NCI-H774 (cell line): ENCODE data around the gene DNAJB14.
"Not testable (repeated sequence)": the region's sequence is repeated elsewhere in the genome, so short reads cannot be mapped to it uniquely, and the experiment has no call there.

Experiments used
- DNase-seq: peaks from one replicate; lab custom pipeline; 2025; lab: John Stamatoyannopoulos, UW

Gene DNAJB14

DNA sequence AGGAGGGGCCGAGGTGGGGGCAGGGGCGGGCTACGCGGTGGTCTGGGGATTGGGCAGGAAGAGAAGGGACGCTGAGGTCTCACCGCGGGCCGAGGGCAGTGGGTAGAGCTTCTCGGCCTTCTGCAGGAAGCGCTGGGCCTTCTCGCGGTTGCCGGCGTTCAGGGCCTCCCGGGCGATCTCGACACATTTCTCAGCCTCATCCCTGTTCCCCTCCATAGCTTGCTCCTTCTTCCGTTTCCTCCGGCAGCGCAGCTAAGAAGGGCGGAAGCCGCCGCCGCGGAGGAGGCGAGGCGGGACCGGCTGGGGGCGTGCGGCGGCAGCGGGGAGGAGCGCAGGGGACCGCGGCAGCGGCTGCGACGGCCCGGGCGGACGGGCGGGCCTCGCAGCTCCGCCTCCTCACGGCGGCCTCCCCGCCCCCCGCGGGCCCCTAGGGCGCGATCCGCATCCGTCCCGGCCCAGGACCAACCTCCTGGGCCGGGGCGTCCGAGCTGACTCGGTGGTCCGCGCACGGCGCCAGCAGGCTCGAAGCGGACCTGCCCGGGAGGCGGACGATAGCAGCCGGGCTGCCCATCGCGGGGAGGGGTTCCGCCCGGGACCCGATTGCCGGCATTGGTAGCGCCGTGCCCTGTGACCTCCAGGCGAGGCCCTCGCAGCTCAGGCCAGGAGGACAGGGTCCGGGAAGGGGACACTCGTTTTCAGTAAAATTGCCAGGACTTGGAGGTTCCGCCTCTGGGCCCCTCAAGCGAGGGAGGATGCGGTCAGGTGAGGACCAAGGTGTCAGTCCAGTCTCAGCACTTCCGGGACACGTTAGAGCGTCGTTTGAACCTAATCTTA is at the start of gene DNAJB14:
Gene DNAJB14 (minus strand): TSS at position 263 of the 834 bp plus-strand sequence. CDS start 47 bp downstream, at position 216.
- DNase-seq, result peak; percentile 33

DNA sequence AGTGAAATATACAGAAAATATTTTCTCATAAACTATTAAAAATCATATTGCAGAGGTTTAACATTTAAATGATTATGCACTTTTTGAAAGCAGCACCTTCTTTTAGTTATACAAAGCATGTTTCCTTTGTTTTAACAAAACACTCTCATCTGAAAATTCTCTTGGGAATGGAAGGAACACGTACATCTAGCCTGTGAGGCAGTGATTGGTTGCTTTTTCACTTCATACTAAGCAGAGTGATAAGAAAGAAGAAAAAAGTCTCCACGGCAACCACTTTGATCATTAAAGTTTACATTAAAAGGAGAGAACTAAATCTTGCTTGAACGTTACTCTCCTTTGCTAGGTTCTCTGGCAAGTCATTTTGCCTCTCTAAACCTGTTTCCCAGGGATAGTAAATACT is 45.3 kb upstream of the DNAJB14 start:
- DNase-seq, result no peak

DNA sequence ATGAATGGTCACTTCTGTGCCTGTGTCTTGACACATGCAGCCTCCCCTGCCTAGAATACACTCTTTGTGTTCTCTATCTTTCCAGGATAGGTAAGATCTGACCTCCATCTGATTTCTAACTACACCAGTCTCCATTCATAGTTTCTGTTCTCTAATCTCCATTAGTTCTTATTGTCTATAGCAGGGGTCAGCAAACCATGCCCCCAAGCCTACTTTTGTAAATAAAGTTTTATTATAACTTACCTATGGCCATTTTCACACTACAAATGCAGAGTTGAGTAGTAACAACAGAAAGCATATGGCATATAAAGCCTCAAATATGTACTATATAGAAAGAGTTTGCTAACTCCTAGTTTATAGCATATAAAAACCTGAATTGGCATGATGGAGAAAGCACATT is 41.3 kb upstream of the DNAJB14 start:
- DNase-seq, result no peak

DNA sequence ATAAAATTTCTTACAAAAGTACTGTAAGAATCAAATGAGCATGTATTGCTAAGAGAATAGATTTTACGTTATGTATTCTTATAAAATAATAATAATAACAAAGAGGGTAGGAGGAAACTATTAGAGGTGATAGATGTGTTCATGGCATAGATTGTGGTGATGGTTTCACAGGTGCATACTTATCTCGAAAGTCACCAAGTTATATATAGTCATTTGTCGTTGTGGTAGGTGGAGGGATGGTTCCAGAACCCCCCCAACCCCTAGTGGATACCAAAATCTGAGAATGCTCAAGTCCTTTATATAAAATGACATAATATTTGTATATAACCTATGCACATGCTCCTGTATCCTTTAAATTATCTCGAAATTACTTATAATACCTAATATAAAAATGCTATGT is 40.4 kb upstream of the DNAJB14 start:
- DNase-seq, result no peak

DNA sequence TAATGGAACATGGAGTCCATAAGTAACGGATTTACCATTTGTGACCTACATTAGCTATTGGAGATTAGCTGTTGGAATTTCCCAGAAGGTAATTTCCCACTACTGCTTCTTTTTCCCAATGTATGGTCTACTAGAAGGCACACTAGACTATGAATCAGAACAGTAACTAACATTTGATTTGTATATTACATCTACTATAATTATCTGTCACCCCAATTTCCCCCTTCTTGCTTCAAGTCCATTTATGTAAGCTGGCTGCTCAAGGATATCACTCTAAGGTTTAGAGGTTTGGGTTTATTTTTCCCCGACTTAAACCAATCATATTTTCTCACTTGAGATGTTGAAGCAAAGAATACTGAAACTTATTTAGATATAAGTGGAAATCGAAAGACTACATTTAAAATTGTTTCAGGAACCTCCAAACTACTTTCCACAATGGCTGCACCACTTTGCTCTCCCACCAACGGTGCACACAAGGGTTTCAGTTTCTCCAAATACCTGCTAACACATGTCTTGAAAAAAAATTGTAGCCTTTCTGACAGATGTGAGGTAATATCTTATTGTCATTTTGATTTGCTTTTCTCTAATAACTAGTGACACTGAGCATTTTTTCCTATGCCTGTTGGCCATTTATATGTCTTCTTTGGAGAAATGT is 37.0 kb upstream of the DNAJB14 start:
- no peak for DNase-seq

DNA sequence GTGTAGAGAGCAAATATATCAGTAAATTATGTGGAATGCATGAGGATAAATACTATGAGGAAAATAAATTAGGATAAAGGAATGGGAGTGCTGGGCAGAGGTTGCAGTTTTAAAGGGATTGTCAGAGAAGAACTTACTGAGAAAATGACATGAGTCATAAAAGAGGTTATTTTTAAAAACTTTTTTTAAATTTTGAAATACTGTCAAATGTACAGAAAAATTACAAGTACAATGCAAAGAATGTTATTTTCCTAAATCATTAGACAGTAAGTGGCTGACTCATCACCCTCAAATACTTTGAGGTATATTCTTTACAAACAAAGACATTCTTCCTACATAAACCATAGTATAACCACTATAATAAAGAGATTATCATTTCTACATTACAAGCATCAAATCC is 33.5 kb upstream of the DNAJB14 start:
- no peak for DNase-seq

DNA sequence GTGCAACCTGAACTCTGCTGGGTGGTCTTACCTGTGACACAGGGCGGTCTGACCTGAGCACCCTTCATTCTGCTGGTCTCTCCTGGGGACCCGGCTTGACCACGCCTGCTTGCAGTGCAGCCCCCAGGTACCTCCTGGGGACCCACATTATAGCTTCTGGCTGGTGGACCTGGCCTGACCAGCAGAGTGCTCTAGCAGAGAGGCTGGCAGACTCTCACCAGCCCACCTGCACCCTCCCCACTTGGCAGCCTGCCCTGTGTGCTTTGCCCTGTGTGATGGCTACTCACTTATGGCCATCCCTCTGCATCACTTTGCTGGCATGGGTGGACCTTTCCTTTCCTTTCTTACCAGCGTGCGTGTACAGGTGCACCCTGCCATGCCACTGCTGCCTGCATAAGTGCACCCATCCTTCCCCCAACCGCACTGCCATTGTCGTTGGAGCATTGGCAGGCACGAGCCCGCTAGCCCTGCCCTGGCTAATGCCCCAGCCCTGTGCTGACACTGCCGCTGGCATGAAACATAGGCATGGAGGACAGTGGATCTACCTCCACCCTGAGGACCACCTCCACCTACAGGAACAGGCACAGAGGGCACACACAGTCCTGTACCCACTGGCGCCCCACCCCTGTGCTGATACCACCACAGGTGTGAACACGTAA is 25.2 kb upstream of the DNAJB14 start:
- DNase-seq, result no peak

DNA sequence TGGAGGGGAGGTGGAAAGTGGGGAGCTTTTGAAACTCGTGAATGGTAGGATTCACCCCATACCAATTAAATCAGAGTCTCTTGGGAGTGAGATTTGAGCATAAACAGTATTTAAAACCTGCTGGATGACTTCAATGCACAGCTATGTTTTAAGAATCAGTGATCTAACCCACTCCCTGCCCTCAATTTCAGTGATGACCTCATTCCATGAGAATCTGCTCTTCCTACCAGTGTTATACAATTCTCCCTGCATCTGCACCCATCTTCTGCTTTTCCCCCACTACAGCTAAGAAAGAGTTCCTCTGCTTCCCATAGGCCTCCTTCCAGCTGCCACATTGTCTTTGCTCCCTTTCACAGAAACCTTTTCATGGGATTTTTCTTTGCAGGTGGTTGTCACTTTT is 21.9 kb upstream of the DNAJB14 start:
- no peak for DNase-seq

DNA sequence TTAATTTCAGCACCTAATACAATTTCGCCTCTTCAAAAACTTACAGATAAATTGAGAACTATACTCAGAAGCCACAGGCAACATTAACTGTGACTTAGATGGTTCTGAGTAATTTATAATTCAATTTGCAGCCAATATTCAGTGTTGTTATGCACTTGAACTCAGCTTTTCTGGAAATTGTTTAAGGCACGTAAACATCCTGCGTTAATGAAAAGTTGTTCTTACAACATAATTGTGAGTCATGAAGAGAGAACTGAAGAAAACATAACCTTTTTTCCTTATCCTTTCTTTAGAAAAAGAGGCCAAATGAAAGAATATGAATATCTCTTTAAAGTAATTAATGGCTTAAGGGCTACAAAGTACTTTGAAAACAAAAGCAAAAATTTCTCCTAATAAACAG is 20.3 kb upstream of the DNAJB14 start:
- DNase-seq, result no peak

DNA sequence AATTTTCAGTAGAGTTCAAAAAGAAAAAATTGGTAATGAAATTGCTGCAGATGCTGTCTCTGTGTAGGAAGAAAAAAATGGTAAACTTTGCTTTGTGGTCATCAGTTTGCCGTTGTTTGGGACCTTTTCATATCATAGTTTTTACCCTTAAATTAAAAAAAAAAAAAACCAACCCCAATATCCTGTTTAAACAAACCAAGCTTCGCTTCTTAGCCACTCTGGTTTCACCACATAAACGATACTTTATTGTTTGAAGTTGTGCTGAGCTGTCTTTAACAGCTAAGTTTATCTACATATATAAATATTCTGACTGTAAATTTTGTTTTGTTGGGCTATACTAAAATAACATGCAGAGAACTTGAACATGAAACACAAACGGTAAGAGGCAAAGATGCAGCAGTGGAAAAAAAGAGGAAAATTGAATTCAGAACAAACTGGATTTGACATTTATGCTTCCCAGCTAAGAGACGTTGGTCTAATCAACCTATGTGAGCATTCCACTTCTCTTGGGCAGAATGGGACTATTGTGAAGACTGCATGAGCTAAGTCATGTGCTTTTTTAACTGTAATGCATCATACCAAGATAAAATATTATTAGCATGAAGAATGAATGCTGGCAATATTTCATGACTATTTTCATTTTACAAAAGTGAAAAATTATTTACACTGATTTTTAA is 19.4 kb upstream of the DNAJB14 start:
- DNase-seq, result no peak

DNA sequence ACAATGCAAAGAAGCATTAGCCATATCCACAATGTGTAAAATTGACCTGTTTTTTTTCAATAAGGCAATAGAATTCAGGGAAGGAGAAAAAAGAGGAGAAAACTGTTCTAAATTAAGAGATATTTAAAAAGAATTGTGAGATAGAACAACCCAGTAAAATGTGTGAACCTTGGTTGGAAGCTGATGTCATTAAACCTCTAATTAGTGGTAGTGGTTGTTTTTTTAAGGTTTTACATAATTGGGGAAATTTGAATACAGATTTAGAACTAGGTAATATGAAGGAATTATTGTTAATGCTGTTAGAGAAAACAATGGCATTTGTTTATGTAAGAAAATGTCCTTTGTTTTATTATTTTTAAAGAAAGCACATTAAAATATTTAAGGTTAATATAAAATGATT is 18.8 kb upstream of the DNAJB14 start:
- no peak for DNase-seq

DNA sequence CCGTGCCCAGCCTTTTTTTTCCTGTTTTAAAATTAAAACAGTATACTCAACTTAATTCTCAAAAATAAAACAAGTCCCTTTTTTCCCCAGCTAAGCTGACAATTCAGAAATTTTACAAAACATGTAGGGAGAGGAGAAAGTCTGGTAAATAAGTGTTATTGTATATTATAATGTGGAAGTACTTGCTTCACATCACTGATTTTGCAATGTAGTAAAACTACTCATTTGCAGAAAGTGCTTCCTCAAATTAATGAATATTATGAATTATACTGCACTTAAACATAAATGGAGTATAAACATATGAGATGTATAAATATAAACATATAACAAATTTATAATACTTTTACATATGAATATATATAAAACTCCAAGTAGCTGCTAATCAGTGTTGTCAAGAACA is 15.3 kb upstream of the DNAJB14 start:
- no peak for DNase-seq

DNA sequence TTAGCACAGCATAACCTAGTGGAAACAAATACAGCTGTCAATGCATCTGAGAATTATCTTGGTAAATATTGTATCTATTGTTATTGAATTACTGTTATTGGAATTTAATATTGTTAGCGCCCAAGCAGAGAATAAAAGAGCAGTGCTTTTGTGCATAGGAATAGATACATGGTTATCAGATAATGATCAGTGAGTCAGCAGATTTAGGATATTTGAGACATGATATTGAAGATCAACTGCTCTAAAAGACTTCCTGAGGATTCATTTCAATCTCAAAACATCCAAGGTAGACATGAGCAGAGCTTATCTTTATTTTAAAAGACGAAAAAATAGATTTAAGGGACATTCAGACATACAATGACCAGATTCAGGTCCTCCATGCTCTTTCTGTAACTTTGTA is 14.2 kb upstream of the DNAJB14 start:
- DNase-seq, result no peak

DNA sequence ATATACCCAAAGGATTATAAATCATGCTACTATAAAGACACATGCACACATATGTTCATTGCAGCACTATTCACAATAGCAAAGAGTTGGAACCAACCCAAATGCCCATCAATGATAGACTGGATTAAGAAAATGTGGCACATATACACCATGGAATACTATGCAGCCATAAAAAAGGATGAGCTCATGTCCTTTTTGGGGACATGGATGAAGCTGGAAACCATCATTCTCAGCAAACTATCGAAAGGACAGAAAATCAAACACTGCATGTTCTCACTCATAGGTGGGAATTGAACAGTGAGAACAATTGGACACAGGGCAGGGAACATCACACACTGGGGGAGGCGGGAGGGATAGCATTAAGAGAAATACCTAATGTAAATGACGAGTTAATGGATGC is 11.8 kb upstream of the DNAJB14 start:
- DNase-seq, result not testable (repeated sequence)

DNA sequence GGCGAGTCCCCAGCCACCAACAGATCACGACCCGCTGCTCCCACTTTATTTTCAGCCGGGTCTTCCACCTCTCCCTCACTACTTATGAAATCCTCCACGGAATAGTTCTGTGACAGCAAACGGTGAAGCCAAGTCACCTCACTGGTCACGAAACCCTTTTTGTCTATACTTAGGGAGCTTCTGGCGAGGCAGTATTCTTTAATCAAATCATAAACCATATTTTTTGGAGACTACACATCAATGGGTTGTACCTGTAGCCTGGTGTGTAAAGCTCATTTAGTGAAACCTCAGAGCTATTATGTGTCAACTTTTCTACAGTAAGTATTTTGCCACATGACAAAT is 4.5 kb upstream of the DNAJB14 start:
- no peak for DNase-seq

DNA sequence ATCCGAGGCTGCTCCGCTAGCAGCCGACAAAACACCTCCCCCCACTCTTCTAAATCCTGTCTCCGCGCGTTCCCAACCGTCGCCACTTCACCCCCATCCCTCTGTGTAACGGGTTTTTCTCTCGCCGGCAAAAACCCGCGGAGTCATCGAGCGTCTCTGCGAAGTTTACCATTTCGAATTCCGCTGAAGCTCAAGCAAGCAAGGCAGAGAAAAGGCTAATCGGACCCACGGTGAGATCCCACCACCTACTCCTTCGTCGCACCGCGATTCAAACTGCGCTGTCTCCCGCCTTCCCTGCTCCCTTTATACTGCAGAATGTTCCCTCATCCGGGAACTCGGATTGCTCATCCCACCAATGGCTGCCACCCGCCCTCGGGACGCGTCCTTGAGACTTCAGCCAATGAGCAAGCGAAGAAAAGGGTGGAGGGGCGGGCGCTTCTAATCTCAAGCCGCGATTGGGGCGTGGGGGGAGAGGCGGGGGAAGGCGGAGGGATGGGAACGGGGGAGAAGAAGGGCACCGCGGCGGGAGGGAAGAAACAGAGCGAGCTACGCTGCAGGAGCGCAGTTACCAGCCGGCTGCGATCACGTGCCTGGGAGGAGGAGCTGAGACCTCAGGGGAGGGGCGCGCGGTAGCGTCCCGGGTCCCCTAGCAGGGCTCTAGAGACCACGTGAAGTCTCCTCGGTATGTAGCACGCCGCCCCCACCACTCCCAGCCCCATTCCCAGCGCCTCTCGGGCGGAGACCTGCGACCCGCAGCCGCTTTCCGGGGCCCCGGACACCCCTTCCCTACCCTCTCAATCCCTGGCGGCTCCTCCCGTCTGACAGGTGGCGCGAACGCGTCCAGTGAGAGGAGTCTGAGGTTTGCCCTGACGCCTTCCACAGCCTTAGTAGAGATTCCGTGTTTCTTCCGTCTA is 3.8 kb upstream of the DNAJB14 start, which contains the start of gene H2AZ1:
Gene H2AZ1 (minus strand): TSS at position 277 of the 914 bp plus-strand sequence. CDS start 105 bp downstream, at position 172.
- DNase-seq, result peak; percentile 87

DNA sequence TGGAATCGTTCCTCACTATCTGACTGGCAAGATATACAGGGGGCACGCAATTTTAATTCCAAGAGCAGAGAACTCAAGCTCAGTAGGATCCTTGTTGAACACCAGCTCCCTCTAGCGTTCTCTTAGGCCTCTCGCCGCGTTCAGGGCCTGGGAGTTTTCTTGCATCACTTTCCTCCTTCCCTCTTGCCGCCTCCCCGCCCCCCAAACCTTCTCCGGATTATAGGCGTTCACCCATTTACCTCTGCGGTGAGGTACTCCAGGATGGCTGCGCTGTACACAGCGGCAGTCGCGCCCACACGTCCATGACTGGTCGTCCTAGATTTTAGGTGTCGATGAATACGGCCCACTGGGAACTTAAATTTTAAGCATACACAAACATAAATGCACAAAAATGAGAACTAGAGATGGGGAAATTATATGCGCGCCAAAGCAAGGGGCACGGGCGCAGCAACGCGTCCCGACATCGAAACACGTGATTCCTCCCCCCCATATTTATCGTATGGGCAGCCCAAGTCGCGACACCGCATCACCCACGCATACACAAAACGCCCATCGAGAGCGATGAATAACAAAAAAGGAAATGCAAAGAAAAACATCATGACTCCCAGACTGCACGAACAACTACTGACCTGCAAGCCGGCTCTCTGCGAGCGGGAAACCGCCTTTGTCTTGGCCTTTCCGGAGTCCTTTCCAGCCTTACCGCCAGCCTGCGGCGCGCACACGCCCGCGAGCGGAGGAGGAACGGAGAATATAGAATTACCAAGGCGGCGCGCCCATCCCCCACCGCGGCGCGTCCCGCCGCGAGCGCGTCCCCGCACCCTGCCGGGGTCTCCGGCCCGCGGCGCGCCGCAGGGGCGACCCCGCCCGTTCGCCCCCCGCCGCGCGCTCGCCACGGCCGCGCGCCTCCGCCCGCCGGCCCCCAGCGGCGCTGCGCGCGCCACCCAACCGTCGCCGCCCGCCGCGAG is 2.9 kb upstream of the DNAJB14 start:
- DNase-seq, result peak; percentile 61

DNA sequence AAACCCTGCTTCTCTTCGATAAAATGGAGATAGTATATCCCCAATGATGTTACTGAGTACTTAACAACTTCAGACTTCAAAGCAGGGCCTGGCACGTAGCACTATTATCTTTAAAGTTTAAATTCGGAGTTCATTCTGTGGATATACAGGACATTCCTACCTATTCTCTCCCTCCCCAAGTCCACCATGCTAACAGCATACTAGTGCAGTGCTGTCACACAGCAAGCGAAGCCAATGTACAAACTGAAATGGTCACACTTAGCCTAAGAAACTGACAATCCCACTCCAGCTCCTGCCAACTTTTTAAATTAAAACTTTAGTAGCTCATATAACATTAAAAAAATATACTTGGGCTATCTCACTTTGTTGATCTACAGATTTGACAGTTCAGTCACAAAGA is 1.2 kb upstream of the DNAJB14 start:
- no peak for DNase-seq

DNA sequence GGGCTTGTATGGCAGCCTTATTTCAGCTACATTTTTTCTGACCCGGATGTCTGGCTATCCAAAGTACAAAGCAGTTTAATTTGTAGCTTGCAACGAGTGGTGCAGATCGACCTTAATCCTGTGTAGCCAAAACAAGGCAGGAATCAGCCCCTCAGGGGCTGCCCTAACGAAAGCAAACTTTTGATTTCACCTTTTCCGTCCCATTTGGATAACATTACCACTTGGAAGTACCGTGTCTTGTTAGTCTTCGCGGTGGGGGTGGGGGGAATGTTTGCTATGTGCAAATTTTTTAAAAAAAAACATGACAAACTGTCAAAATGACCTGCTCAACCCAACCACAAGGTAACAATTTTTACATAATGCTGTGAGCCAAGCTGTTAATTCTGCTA is 766 bp upstream of the DNAJB14 start:
- DNase-seq, result no peak

DNA sequence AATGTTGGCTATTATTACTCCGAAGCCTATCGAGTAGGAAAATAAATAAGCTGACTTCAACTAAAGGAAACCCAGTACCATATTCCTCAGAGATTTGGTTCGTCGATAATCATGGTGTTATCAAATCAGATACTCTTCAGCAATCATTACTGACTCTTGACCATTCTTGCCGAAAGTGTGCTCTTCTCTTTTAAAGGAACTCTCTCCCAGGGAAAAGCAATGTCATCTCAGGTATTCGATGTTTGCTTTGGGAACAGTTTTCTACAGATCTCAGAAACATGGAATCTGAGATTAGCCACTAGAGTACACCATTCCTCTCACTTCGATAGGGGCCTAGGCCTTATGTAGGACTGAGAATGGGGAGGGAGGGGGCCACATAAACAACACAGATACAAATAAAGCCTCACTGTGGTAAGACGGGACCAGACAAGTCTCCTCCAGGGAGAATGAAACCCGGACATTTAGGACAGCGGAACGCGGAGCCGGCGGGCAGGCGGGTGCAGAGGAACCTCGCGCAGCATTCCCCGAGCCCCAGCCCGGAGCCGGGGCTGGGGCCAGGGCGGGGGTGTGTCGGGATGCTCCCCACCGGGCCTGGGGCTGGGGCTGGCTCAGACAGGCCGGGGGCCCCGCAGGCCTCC is 581 bp downstream of the DNAJB14 start:
- DNase-seq, result no peak
